UCSD-AML1 (cell line): ENCODE results near the gene IFT80.

Source experiments
- DNase-seq: peaks from one replicate; lab custom pipeline; 2025; ENCODE audit not compliant: unreplicated experiment; lab: John Stamatoyannopoulos, UW

The IFT80 gene

GRCh38 chr3:160213191-160213590, 185.8 kb downstream of the IFT80 start:
- no peak for DNase-seq

- no peak for DNase-seq
Observed at GRCh38 chr3:160210799-160211221, 188.2 kb downstream of the IFT80 start.

- no peak for DNase-seq
Observed at GRCh38 chr3:160210341-160210740, 188.7 kb downstream of the IFT80 start.
